NCI-H524 treated with DMSO at 0.1 percent for 48 hours (cell line): Measurements from ENCODE around the gene UBE2V1.
A peak's percentile ranks its signal among the peaks of the same experiment; 100 is the strongest.
"Not testable (repeated sequence)": the region's sequence is repeated elsewhere in the genome, so short reads cannot be mapped to it uniquely, and the experiment has no call there.

ENCODE experiments used
- DNase-seq: peaks from one replicate; lab custom pipeline; 2025; lab: John Stamatoyannopoulos, UW

UBE2V1 gene

GRCh38 chr20:50112512-50113419 is at the start of gene UBE2V1:
TSS of gene UBE2V1 (minus strand) at chr20:50113150. CDS start at chr20:50113128, 22 bp downstream.
- peak; percentile 44 for DNase-seq

GRCh38 chr20:50161494-50161893 is 48.5 kb upstream of the UBE2V1 start:
- not testable (repeated sequence) for DNase-seq

GRCh38 chr20:50153500-50154377 is 40.8 kb upstream of the UBE2V1 start, which contains the start of gene PEDS1:
TSS of gene PEDS1 (minus strand) at chr20:50153723. CDS start at chr20:50153637, 86 bp downstream.
- DNase-seq: peak; percentile 19

- DNase-seq: no peak
Observed at GRCh38 chr20:50153153-50153499, 40.2 kb upstream of the UBE2V1 start.

DNA sequence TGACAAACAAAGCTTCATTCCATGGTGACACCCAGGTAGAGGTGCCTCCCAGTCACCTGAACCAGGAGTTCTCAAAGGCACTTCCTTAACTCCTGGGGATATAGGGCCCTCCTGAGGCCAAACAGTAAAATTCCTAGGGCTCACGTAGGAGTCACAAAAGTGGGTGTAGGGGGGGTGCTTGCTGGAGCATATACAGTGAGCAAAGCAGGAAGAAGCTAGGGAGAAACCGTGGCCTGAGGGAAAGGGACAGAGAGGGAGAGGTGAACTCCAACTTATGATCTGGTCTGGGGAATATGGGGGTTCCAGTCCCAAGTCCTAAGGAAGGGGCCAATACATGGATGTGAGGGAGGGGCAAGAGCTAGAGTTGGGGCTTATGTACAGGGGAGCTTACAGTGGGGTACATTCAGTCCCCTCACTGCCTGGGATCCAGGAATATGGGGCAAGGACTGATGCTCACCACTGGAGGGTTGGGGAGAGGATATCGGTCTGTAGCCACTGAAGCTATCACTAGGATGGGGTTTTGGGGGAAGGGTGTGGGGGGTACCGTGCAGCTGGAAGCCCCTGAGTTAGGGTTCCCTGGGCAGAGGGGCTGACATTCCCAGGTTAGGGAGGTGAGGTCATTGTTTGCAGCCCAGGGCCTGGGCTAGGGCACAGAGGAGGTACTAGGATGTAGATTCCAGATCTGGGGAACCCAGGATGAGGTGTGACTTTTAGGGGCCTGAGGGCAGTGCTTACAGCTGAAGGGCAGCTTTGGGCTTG is 39.6 kb upstream of the UBE2V1 start:
- DNase-seq: no peak

GRCh38 chr20:50151034-50151743 is 38.2 kb upstream of the UBE2V1 start:
- DNase-seq: no peak

DNA sequence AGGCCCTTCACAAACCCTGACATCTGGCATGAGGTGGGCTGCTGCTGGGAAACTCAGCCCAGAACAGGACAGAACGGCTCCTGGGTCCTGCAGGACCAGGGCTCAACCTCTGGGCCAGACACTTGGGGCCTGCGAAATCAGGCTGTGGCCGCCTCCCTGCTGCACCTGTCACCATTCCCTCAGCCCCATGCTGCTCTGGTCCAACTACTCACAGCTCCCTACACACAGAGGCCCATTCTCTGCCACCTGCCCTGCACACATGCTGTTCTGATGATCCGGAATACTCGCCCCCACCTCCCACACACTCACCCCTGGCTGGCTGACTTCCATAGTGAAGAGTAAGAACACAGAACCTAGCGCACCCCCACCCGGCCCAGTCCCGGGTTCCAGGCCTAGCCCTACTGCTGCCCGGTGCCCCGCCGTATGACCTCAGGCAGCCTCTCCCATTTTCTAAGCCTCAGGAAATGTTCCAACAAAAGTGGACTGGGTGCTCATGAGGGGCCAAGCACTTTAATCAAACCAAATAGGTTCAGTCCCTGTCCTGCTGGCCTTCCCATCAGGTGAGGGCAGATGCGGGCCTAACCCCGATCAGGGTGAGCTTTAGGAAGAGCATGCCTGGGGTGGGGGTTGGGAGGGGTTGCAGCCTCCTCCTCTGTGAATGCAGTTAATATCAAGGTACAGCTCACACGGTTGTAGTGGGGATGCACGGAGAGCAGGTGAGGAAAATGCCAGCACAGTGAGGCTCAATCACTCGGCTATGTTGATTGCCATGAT is 36.7 kb upstream of the UBE2V1 start:
- DNase-seq: no peak

- DNase-seq: no peak
Observed at GRCh38 chr20:50146732-50147662, 34.0 kb upstream of the UBE2V1 start.

- no peak for DNase-seq
Observed at GRCh38 chr20:50146214-50146613, 33.3 kb upstream of the UBE2V1 start.

DNA sequence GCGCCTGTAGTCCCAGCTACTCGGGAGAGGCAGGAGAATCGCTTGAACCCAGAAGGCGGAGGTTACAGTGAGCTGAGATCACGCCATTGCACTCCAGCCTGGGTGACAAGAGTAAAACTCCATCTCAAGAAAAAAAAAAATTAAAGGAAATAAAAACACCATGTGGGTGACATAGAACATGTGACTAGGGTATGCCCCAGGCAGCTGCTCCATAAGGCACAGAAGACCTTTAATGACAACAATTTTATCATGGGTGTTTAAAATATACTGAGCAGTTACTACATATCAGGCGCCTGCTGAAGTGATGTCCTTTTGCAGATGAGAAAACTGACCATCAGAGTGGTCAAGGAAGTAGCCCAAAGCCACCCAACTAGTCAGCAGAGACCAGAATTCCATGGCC is 32.6 kb upstream of the UBE2V1 start:
- no peak for DNase-seq

GRCh38 chr20:50144362-50144761 is 31.4 kb upstream of the UBE2V1 start:
- DNase-seq: no peak

- no peak for DNase-seq
Observed at GRCh38 chr20:50142812-50143211, 29.9 kb upstream of the UBE2V1 start.

GRCh38 chr20:50141811-50142561 is 29.0 kb upstream of the UBE2V1 start:
- no peak for DNase-seq

- no peak for DNase-seq
Observed at GRCh38 chr20:50141018-50141675, 28.2 kb upstream of the UBE2V1 start.

GRCh38 chr20:50140339-50140859 is 27.4 kb upstream of the UBE2V1 start:
- DNase-seq: no peak

GRCh38 chr20:50138479-50139393 is 25.8 kb upstream of the UBE2V1 start:
- DNase-seq: no peak

GRCh38 chr20:50138120-50138478 is 25.1 kb upstream of the UBE2V1 start:
- no peak for DNase-seq
